A673 (cell line): ENCODE data around the gene LDHAL6B. TPM values are rescaled to one million over a fixed set of nuclear protein-coding genes. Genes with fewer than 3 reads are reported as not detected.

ENCODE experiments used
- BruUV-seq: library from RNA; stranded (reverse); fragments of 400-500 nt; replicated peaks from 2 replicates; lab custom pipeline; 2021; lab: Mats Ljungman, UMichigan
- CTCF ChIA-PET: fragments of 300-600 bp; sonication (Branson Sonifier 250); formaldehyde crosslinking; loops from one replicate; lab custom pipeline; 2022; ENCODE audit warnings: antibody characterized with exemption; lab: Charles Lee
- POLR2A ChIA-PET: fragments of 300-600 bp; sonication (Branson Sonifier 250); formaldehyde crosslinking; loops from one replicate; lab custom pipeline; 2022; ENCODE audit warnings: antibody characterized with exemption; ENCODE audit not compliant: low non-redundant PET; lab: Charles Lee
- DNase-seq: peaks from one replicate; pipeline ENCODE4 v3.0.0-alpha.2; 2015; ENCODE audit warnings: low spot score
- H3K27ac ChIP-seq: fragments of 200-600 bp; sonication (generic); 2 replicates; pipeline ENCODE4 v1.5.1; 2016; ENCODE audit warnings: mixed run types, low read depth, mild to moderate bottlenecking, mixed read lengths, antibody characterized with exemption, low read length; ENCODE audit not compliant: poor library complexity, severe bottlenecking
- H3K27me3 ChIP-seq: fragments of 200-600 bp; sonication (generic); replicated peaks from 2 replicates; pipeline ENCODE4 v1.6.1; 2017; ENCODE audit warnings: mixed run types, low read depth, mild to moderate bottlenecking, mixed read lengths, antibody characterized with exemption, low read length; ENCODE audit not compliant: insufficient read depth, poor library complexity
- H3K36me3 ChIP-seq: fragments of 200-600 bp; sonication (generic); 2 replicates; pipeline ENCODE4 v1.6.1; 2016; ENCODE audit warnings: mixed run types, mild to moderate bottlenecking, mixed read lengths, antibody characterized with exemption, low read length; ENCODE audit not compliant: insufficient read depth, poor library complexity, severe bottlenecking
- H3K4me1 ChIP-seq: fragments of 200-600 bp; sonication (generic); 2 replicates; pipeline ENCODE4 v1.6.1; 2017; ENCODE audit warnings: mixed run types, mild to moderate bottlenecking, mixed read lengths, antibody characterized with exemption, low read length; ENCODE audit not compliant: insufficient read depth, poor library complexity, severe bottlenecking
- H3K4me3 ChIP-seq: fragments of 200-600 bp; sonication (generic); 2 replicates; pipeline ENCODE4 v1.5.1; 2016; ENCODE audit warnings: low read depth, mixed run types, mild to moderate bottlenecking, mixed read lengths, low read length; ENCODE audit not compliant: poor library complexity, severe bottlenecking
- H3K9me3 ChIP-seq: fragments of 200-600 bp; sonication (generic); 2 replicates; pipeline ENCODE4 v1.6.1; 2016; ENCODE audit warnings: mixed run types, low read depth, mild to moderate bottlenecking, mixed read lengths, antibody characterized with exemption, low read length; ENCODE audit not compliant: poor library complexity, severe bottlenecking
- CTCF ChIP-seq: fragments of 300-800, 200-600 bp; sonication (generic); conservative IDR thresholded peaks from 2 replicates; pipeline ENCODE4 v1.5.1; 2017; ENCODE audit warnings: low read depth, mild to moderate bottlenecking, antibody characterized with exemption, low read length, moderate library complexity, mixed read lengths
- EZH2 ChIP-seq: fragments of 200-600 bp; sonication (generic); IDR thresholded peaks from 2 replicates; pipeline ENCODE4 v1.6.1; 2017; ENCODE audit warnings: borderline replicate concordance, low read depth, mild to moderate bottlenecking, mixed read lengths, antibody characterized with exemption, low read length; ENCODE audit not compliant: poor library complexity, severe bottlenecking
- intact Hi-C: fragments of 100-400 bp; cut with micrococcal nuclease; formaldehyde crosslinking; loops from one replicate; pipeline ENCODE4 v1.10.0; 2022; ENCODE audit not compliant: unreplicated experiment
- total RNA-seq: library from RNA; stranded (reverse); gene quantifications from 2 replicates; pipeline ENCODE4 v1.2.3, GENCODE V29; 2021

LDHAL6B gene
- total RNA-seq, 1 experiment from 2014 or later = not detected

GRCh38 chr15:59237924-59238331 lies 31.3 kb downstream of the LDHAL6B start:
- Histone ChIP-seq H3K9me3 (no peaks in the 10 kb centered on the region), H3K27ac (no peak overlapping the region), H3K36me3 (no peaks in the 10 kb centered on the region), H3K27me3 (no peaks in the 10 kb centered on the region), H3K4me3 (no peak overlapping the region), H3K4me1 (peaks cover 5% of the 10 kb centered on the region)
- DNase-seq = no peak
- no TSS peak for BruUV-seq
- TF ChIP-seq EZH2 (no peak), CTCF (no peak)
- CTCF ChIA-PET = no interaction called here
- POLR2A ChIA-PET = interaction anchor here (0.6 kb wide), 1 partner anchor 66 kb away, joined by 3 read pairs; no protein-coding TSS in a partner anchor
- intact Hi-C loops = no loop called here

GRCh38 chr15:59240036-59240435 lies 33.4 kb downstream of the LDHAL6B start:
- ChIA-PET POLR2A (no interaction called here), CTCF (no interaction called here)
- no peak for DNase-seq
- H3K4me1 ChIP-seq = peaks cover 5% of the 10 kb centered on the region
- H3K36me3 ChIP-seq = no peaks in the 10 kb centered on the region
- TF ChIP-seq CTCF (no peak), EZH2 (no peak)
- intact Hi-C loops = no loop called here
- no peaks in the 10 kb centered on the region for H3K9me3 ChIP-seq
- H3K27ac ChIP-seq = no peak overlapping the region
- no TSS peak for BruUV-seq
- H3K27me3 ChIP-seq = no peaks in the 10 kb centered on the region
- no peak overlapping the region for H3K4me3 ChIP-seq

DNA sequence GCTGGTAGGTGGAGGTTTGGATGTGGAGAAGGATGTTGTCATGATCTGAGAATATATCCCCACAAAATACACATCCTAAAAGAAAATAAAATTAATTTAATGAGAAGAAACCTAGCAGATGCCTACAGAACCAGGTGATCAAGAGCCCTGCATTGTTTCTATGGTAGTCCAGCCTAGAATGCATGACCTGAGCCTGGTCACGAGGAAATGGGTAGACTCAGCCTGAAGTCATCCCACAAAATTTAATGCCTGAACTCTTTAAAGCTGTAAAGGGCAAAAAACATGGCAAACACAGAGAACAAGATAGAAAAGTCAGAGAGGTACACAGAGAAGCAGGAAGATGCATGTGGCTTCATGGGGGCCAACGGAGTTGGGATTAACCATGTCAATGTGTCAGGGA lies 36.0 kb downstream of the LDHAL6B start:
- Histone ChIP-seq H3K27ac (no peak overlapping the region), H3K36me3 (no peaks in the 10 kb centered on the region), H3K27me3 (no peaks in the 10 kb centered on the region), H3K4me3 (no peak overlapping the region), H3K9me3 (no peaks in the 10 kb centered on the region), H3K4me1 (no peaks in the 10 kb centered on the region)
- no peak for TF ChIP-seq CTCF
- no peak for TF ChIP-seq EZH2
- ChIA-PET POLR2A (no interaction called here), CTCF (no interaction called here)
- intact Hi-C loops = no loop called here
- DNase-seq = no peak
- BruUV-seq = no TSS peak
